NCI-H2227 (cell line): Measurements from ENCODE around the gene ASB9.
"Not testable (repeated sequence)": the region's sequence is repeated elsewhere in the genome, so short reads cannot be mapped to it uniquely, and the experiment has no call there.

ENCODE experiments used
- DNase-seq: peaks from one replicate; lab custom pipeline; 2025; ENCODE audit not compliant: unreplicated experiment; lab: John Stamatoyannopoulos, UW

Gene ASB9

DNA sequence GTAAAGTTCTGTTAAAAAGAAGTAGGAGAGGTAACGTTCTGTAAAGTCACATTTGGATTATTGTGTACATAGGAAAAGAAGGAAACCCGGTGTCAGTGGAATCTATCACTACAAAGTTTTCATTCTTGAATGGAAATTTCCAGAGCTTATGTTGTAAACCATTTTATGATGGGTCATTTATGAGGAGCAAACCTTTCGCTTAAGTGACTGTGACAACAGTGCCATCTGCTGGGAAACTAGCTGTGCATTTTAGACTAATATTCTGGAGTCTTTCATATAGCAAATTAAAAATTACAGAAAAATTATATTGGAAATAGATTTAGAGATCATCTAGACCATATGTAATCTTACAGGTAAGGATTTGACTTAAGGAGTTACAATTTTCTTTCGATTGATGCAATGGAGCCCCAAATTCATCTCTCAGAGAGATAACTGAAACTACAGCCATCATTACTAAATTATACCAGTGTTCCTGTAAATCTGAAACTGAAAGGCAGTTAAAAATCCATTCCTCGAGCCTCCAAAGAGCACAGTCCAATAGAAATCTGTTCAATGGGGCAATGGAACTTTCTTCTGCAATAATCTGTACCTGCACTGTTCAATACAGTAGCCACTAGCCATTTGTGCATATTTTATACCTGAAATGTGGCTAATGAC is 26.9 kb downstream of the ASB9 start:
- DNase-seq = peak; percentile 49

DNA sequence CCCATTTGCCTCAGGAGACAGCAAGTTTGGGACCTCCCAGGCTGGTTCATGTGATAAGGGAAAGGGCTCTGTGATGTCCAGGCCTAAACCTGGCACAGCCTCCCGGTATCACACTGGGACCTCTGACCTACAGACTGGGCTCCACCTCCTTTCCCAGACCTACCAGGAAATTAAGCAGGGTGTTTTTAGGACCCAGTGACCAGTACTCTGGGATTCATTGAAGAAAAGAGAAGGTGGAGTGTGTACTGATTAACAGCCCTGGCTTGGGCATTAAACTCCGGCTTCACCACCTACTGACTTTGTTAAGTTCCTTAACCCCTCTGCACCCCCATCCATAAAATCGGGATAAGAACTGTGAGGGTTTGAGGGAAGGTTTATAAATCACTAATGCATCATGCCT is 28.6 kb downstream of the ASB9 start:
- no peak for DNase-seq

DNA sequence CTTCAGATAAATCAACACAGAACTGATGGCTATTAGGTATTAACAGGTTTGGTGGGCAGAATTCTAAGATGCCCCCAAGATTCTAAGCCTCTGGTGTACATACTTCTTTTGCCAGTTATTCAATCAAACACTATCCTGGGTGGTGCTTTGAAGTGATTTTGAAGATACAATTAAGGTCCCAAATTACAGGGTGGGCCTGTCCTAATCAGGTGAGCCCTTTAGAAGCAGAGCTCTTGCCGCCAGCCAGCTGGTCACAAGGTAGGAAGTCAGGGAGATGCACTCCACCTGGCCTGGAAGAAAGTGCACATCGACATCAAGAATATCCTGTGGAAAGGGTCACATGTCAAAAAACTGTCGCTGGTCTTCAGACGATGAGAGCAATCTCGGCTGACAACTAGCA is 29.5 kb downstream of the ASB9 start:
- DNase-seq = no peak

DNA sequence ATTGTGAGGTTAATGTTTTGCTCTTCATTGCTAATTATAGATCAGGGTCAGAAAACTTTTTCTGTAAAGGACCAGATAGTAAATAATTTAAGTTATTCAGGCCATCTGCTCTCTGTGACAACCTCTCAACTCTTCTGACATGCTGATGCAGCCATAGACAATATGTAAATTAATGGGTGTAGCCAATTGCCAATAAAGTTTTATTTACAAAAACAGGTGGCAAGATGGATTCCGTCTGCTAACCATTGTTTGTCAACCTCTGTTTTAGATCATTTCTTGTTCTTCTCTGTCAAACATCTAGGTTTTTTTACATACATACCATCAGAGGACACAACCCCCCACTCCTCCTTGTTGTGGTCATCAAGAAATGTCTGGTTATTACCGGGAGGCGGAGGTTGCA is 33.7 kb downstream of the ASB9 start:
- DNase-seq = no peak

DNA sequence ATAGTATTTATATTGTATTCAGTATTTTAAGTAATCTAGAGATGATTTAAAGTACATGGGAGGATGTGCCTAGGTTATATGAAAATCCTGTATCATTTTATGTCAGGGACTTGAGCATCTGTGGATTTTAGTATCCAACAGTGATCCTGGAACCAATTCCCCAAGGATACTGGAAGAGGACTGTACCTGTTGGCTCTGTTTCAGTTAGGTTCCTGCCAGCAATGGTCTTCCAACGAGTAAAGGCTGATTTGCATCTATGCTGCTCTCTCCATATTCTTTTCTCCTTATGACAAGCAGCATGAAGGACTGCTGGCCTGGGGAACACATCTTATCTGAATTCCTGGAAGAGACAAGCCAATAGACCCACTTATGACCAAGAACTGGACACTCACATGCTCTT is 34.9 kb downstream of the ASB9 start:
- DNase-seq = no peak

DNA sequence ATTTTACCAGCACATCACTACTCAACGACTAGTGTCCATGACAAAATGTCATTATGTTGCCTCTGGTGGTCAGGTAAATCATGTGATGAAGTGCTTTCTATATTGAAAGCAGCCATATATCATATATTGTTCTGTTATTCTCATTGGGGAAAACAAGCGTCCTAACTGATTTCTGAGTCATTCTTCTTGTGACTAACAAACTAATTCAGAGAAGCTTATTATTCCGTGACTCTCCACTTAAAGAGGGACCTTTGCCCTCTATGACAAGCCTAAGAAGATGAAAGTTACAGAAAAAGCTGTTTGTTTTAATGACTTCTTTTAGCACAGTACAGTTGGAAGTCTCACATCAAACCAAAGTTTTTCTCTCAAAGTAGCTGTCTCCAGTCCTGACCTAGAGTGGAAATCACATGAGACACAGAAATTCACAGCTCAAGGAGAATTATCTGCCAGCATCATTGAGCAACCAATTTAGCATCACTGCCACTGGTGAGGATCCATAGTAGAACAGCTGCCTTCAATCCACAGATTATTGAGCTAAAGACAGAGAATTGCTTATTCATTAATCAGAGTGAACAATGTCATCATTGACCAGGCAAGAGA is 36.4 kb downstream of the ASB9 start:
- no peak for DNase-seq

DNA sequence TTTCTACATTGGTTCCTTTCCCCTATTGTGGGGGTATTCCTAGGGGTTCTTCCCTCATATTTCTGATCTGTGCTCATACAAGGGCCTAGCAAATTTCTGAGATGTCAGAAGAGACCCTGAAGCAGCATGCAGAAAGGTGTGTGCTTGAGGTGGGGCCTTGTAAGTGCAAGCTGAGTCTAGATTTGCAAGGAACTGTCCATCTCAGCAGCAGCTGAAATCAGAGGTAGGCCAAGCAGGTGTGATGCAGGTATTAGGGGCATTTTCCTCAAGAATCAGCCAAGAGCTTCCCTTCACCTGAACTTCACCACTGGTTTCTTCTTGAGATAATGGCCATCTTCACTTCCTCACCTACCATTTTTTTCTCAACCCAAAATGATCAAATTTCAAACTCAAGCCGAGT is 45.1 kb downstream of the ASB9 start:
- DNase-seq = no peak

DNA sequence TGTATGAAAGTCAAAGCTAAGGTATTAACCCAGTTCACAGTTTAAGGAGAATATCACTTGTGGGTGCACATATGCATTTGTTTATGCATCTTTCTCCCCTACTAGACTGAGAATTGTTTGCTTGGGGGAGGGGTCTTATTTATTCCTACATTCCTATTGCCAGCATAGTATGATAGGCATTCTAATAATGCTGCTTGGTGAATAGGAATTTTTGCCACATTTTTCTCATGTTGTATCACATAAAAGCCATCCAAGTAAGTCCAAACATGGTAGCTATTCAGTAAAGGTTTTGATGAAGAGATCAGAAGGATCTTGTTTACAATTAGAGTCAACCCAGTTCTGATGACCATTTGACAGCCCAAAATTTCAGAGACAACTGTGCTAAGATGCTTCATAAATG is 48.6 kb downstream of the ASB9 start:
- DNase-seq = no peak

DNA sequence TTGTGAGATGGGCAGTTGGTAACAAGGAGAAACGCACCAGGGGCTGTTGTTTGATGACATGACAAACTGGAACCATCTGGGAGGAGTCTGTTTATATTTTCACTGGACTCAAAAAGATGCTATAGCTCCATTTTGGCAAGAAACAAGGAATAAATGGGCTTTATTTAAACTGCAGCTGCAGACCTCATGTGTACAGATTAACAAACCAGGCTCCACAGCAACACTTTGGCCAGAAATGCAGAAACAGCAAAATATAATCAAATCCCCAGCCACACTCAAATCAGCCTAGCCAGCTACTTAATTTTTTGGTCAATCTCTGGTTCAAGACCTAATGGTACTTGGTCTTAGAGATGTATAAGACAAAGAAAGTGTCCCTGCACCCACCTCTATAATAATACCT is 52.7 kb downstream of the ASB9 start:
- DNase-seq = no peak

DNA sequence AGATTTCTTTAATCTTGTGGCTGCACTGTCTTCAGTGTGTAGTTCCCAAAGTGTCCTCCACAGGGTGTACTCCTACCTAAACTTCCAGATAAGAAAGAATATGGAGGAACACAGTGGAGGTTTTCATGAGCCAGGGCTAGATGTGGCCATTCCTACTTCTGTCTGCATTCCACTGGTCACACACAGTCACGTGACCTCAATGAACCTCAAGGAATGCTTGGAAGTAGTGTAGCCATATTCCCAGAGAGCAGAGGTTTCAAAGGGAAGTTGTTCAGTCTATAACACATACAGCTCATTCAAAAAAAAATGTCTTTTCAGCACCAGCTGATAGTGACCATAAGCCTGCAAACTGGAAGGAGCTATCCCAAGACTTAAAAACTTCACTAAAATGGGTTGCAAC is 53.6 kb downstream of the ASB9 start:
- DNase-seq = no peak

DNA sequence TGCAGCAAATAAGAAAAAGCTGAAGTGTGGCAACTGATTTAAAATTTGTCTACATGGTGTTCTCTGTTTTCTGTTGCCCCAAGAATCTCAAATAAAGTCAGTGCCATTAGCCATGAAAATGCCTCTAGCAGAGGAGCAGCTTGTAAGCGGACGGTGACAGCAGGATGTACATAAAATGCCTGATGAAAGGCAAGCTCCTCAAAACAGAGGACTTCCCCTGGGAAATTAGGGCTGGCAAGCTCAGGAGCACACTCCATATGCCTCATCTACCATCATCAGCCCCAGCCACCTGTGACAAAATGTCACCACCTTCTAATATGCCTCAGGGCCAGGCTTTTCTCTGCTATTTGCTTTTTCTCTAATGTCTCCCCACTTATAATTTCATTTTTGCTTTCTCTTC is 54.5 kb downstream of the ASB9 start:
- DNase-seq = no peak

DNA sequence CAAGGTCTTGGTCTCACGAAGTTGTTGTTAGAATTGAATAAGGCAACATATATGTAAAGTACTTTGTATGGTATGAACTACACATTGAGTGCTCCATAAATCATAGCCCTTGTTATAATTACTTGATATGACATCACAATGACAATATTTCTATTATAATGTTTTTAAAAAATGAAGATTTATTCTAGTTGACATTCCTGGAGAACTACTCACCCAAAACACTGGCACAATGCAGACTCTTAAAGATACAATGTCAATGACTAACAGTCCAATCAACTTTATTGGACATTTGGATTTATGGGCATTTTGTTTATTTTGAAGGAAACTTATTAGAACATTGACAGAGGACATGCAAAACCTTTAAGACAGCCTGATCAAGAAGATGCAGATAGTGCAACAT is 55.3 kb downstream of the ASB9 start:
- no peak for DNase-seq

DNA sequence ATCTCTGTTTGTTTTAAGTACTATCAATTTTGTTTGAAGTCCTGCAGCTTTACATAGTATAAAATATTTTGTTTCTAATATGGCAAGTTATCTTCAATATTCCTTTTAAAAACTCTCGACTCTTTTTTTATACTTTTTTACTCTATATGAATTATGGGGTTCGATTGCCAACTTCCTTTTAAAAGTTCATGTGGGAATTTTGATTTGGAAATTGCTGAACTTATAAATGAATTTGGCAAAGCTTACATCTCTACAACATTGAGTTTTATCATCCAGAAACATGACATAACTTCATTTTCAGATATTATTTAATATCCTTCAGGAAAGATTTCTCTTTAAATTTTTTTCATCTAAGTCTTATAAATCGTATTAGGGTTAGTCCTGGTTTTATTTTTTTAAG is 60.8 kb downstream of the ASB9 start:
- no peak for DNase-seq

DNA sequence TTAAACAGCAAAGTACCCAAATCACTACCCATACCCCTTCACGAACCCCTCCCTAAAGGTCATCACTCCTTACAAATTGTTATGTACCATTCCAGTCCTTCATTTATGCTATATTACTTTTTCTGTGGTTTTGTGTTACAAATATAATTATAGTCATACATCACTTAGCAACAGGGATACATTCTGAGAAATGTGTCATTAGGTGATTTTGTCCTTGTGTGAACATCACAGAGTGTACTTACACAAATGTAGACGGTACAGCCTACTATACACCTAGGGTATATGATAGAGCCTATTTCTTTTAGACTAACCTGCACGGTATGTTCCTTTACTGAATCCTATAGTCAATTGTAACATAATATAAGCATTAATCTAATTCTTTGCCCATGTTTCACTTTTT is 61.9 kb downstream of the ASB9 start:
- no peak for DNase-seq

DNA sequence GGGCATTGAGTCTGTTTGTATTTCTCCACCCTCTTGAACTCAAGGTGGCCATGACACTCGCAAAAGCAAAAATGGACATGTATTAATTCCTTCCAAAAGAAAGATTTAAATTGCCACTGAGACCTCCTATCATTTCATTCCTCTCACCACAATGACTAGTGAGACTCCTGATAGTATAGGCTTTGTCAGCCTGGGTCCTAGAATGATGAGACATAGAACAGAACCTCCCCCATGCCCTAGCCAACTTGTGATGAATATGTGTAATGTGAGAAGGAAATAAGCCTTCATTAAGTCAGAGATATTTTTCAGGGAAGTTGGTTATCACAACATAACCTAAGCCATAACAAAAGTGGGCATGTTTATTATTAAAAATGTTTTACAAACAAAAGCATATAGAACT is 62.5 kb downstream of the ASB9 start:
- DNase-seq = no peak

DNA sequence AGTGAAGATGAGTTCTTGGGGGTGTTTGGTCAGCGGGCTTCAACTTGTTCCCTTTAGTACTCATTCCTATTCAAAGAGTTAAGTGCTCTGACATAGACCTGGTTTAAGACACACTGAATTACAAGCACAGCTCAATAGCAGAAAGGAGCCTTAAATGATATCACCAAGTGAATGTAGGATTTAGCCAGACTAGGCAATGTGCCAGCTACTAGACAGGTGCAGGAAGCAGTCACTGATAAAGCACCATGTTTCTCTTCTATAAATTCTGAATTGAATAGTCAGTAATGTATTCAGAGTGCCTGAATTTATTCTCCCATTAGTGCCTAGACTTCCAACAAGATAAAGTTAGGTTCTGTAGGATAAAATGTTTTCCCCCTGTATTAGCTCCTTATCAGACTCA is 63.6 kb downstream of the ASB9 start:
- DNase-seq = no peak

DNA sequence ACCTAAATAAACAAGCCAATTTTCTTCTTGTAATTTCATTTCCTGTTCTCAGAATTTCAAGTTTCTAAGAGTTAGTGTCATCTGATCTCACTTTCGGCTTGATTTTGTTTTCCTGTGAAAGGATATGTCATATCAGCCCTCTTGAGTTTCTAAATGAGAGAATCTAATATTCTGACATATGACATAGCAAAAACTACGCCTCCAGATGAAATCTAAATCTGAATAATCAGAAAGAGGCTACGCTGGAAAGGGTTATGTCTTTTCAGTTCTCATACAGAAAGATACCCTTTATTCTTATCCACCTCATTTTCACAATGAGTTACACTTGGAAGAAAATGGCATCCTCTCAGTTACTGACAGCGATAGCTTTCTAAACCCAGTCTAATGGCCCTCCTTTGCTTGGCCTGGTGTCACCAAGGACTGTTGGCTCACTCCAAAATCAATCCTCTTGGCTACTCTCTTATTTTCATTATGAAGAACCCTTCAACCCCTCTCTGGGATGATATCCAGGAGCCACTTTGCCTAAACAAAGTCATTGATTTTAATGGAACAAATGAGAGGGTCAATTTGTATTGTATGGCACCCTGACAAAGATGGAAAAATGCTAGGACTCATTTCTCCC is 65.6 kb downstream of the ASB9 start:
- DNase-seq = no peak

DNA sequence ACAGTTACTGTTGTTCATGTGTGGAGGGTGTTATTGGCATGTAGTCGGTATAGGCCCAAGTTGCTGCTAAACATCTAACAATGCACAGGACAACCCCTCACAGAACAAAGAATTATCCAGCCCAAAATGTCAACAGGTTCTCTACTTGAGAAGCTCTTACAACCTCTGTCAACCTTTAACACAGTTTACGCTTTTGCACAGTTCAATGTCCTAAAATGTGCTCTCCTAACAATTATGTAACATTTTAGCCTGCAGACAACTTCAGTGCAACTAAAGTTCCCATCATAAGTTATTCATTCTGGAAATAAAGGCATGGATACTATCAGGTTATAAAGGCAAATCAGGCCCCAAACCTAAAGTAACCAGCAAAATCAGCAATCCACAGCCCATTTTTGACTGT is 66.2 kb downstream of the ASB9 start:
- DNase-seq = no peak

DNA sequence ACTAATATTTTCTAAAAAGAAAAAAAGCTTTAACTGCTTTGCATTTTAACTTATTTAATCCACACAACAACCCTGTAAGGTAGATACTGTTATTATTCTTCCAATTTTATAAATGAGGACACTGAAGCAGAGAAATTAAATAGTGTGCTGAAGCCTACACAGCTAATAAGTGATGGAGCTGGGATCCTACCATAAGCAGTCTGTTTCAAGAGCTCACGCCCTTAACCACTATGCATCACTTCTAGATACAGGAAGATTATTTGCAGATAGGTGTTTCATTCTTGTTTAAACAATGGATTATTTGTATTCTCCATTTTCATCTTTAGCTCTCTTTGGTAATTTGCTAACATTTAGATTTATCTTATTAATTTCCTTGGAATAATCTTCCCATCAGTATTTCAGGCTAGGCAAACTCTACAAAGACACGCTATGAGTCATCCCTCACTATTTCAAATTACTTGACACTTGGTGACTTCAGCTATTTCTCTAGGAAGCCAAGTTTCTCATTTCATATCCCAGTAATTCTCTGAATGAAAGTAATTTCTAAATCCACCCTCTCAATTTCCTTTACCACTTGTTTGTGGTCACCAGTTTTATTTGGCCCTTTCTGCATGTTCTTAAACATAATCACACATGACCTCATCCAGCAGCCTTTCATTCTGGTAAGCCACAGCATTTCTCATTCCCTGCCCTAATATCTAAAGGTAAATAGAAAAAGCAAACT is 67.3 kb downstream of the ASB9 start:
- no peak for DNase-seq

DNA sequence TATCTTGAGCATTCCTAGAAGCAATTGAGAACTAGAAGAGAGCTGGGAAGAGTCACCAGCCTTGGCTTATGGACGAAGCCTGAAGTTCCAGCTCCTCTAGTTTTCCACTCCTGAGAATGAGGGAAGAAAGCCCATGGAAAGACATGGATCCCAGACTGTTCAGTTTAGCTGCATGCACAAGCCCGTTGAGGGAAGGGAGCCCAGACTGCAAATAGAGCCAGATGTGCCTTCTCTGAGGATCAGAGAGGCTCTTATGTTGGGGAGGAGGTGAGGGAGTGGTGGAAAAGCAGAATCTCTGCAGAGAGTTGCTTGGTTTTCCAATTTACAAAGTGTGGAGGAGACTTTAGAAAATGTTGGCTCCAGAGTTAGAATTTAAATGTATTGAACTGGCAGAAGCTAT is 69.0 kb downstream of the ASB9 start:
- DNase-seq = no peak

DNA sequence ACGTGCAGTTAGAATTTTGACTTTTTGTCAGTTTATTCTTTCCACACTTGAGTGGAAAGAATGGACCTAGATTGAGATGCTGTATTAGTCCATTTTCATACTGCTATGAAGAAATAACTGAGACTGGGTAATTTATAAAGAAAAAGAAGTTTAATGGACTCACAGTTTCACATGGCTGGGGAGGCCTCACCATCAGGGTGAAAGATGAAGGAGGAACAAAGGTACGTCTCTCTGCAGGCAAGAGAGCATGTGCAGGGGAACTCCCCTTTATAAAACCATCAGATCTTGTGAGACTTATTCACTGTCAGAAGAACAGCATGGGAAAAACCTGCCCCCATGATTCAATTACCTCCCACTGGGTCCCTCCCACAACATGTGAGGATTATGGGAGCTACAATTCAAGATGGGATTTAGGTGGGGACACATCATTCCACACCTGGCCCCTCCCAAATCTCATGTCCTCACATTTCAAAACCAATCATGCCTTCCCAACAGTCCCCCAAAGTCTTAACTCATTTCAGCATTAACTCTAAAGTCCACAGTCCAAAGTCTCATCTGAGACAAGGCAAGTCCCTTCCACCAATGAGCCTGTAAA is 71.2 kb downstream of the ASB9 start:
- not testable (repeated sequence) for DNase-seq

DNA sequence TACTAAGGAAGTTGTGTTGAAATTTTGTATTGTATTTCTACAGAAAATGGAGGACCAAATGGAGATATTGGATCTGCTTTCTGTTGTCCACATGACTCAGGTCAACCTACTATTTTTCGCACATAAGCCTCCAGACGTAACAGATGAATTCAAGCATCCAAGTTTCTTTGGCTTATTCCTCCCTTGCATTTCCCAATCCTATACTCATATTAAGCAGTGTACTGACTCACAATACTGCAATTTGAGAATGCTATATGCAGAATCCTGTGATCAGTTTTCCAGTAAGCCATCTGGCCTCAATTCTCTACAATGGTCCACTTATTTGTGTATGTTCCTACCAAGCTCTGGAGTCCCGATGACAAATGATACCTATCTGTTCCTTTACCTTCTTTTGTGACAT is 75.7 kb downstream of the ASB9 start:
- DNase-seq = no peak
